HCT116 (cell line): ENCODE results near the gene KPRP. TPM values are rescaled to one million over a fixed set of nuclear protein-coding genes. Genes with fewer than 3 reads are reported as not detected.

ENCODE experiments used
- ATAC-seq: fragments of 200-7000 bp; cut with Tn5 transposase; 2 replicates; pipeline ENCODE4 v1.9.1; 2020; ENCODE audit warnings: mild to moderate bottlenecking, moderate library complexity
- BruUV-seq: library from RNA; stranded (reverse); fragments of 400-500 nt; replicated peaks from 2 replicates; lab custom pipeline; 2021; lab: Mats Ljungman, UMichigan
- CTCF ChIA-PET: fragments of 300-600 bp; sonication (Branson Sonifier 250); formaldehyde crosslinking; loops from one replicate; lab custom pipeline; 2021; ENCODE audit warnings: antibody characterized with exemption; lab: Charles Lee
- POLR2A ChIA-PET: fragments of 300-600, 350-600 bp; sonication (Branson Sonifier 250); formaldehyde crosslinking; loops from one replicate; lab custom pipeline; 2021; ENCODE audit warnings: antibody characterized with exemption; lab: Charles Lee
- RAD21 ChIA-PET, 2 experiments: fragments of 300-600 bp; sonication (Branson Sonifier 250); formaldehyde crosslinking; loops; one replicate each; lab custom pipeline; 2023; ENCODE audit warnings: low total read pairs in 2 of 2; ENCODE audit not compliant: uncharacterized antibody in 2 of 2, unreplicated experiment in 2 of 2, low non-redundant PET in 1 of 2; lab: Charles Lee
- DNase-seq: peaks from one replicate; pipeline ENCODE4 v3.0.0-alpha.2; 2010; ENCODE audit warnings: low read depth, low spot score
- H2AFZ ChIP-seq: fragments of 200-600 bp; shearing (Covaris generic), sonication (generic); 2 replicates; pipeline ENCODE4 v1.6.1; 2017; ENCODE audit warnings: low read depth, mixed run types, mixed read lengths, antibody characterized with exemption, low read length; ENCODE audit not compliant: poor library complexity, severe bottlenecking
- H3K27ac ChIP-seq: 2 replicates; pipeline ENCODE4 v1.5.1; 2012; ENCODE audit warnings: low read depth, low read length
- H3K27me3 ChIP-seq: fragments of 200-600 bp; sonication (generic); 2 replicates; pipeline ENCODE4 v1.6.1; 2016; ENCODE audit warnings: mixed run types, low read length, mixed read lengths; ENCODE audit not compliant: insufficient read depth
- H3K36me3 ChIP-seq, 2 experiments: fragments of 200-500 bp in 1 of 2; fragments of 200-600 bp in 1 of 2; sonication (Bioruptor generic) in 1 of 2; sonication (generic) in 1 of 2; 2 replicates each; pipeline versions ENCODE4 v1.5.1 to v1.6.1; 2014 to 2016; ENCODE audit warnings: low read length in 2 of 2, inconsistent platforms in 1 of 2, mixed read lengths in 1 of 2, mixed run types in 1 of 2; ENCODE audit not compliant: insufficient read depth in 2 of 2, control insufficient read depth in 1 of 2
- H3K4me1 ChIP-seq, 2 experiments: fragments of 200-600 bp in 1 of 2; sonication (generic) in 1 of 2; 2 replicates each; pipeline versions ENCODE4 v1.5.1 to v1.6.1; 2012 to 2017; ENCODE audit warnings: low read length in 2 of 2, inconsistent platforms in 1 of 2, mild to moderate bottlenecking in 1 of 2, mixed read lengths in 1 of 2, mixed run types in 1 of 2, moderate library complexity in 1 of 2; ENCODE audit not compliant: insufficient read depth in 2 of 2, control insufficient read depth in 1 of 2
- H3K4me2 ChIP-seq: fragments of 200-600 bp; sonication (generic); 2 replicates; pipeline ENCODE4 v1.6.1; 2017; ENCODE audit warnings: mixed run types, low read length, mixed read lengths
- H3K4me3 ChIP-seq, 2 experiments: fragments of 200-600 bp in 1 of 2; sonication (generic) in 1 of 2; replicated peaks in 1 of 2; 2 replicates each; pipeline ENCODE4 v1.5.1; 2011 to 2016; ENCODE audit warnings: low read length in 2 of 2, control low read depth in 1 of 2, low read depth in 1 of 2, mild to moderate bottlenecking in 1 of 2, mixed read lengths in 1 of 2, mixed run types in 1 of 2
- H3K79me2 ChIP-seq: fragments of 200-600 bp; sonication (generic); 2 replicates; pipeline ENCODE4 v1.6.1; 2017; ENCODE audit warnings: mild to moderate bottlenecking, mixed run types, low read length, moderate library complexity, mixed read lengths; ENCODE audit not compliant: insufficient read depth
- H3K9ac ChIP-seq: fragments of 200-600 bp; sonication (generic); 2 replicates; pipeline ENCODE4 v1.6.1; 2016; ENCODE audit warnings: low read length, mixed read lengths
- H3K9me2 ChIP-seq: fragments of 200-600 bp; sonication (generic), shearing (Covaris generic); 2 replicates; pipeline ENCODE4 v1.6.1; 2017; ENCODE audit warnings: mixed run types, mild to moderate bottlenecking, moderate library complexity; ENCODE audit not compliant: insufficient read depth
- H3K9me3 ChIP-seq, 2 experiments: fragments of 200-500 bp in 1 of 2; fragments of 200-600 bp in 1 of 2; sonication (Bioruptor generic) in 1 of 2; sonication (generic) in 1 of 2; 2 replicates each; pipeline ENCODE4 v1.6.1; 2014 to 2017; ENCODE audit warnings: low read length in 2 of 2, mixed read lengths in 2 of 2, inconsistent platforms in 1 of 2, low read depth in 1 of 2, mild to moderate bottlenecking in 1 of 2, mixed run types in 1 of 2, moderate library complexity in 1 of 2; ENCODE audit not compliant: control insufficient read depth in 1 of 2, insufficient read depth in 1 of 2
- H4K20me1 ChIP-seq: fragments of 200-600 bp; sonication (generic), shearing (Covaris generic); 2 replicates; pipeline ENCODE4 v1.6.1; 2017; ENCODE audit warnings: mixed run types, mild to moderate bottlenecking, moderate library complexity; ENCODE audit not compliant: insufficient read depth
- CBX3 ChIP-seq: IDR thresholded peaks from 2 replicates; pipeline ENCODE4 v1.6.1; 2012; ENCODE audit warnings: low read depth
- CEBPB ChIP-seq: IDR thresholded peaks from 2 replicates; pipeline ENCODE4 v1.6.1; 2012; ENCODE audit warnings: low read depth
- CTCF ChIP-seq, 3 experiments: fragments of 200-600 bp in 1 of 3; sonication (generic) in 1 of 3; IDR thresholded peaks in 2 of 3; conservative IDR thresholded peaks in 1 of 3; 2 replicates each; pipeline ENCODE4 v1.5.1; 2012 to 2017; ENCODE audit warnings: low read depth in 2 of 3, low read length in 2 of 3, antibody characterized with exemption in 1 of 3, borderline replicate concordance in 1 of 3, control low read depth in 1 of 3, mild to moderate bottlenecking in 1 of 3, mixed read lengths in 1 of 3, mixed run types in 1 of 3, moderate library complexity in 1 of 3; ENCODE audit not compliant: insufficient read depth in 1 of 3
- EGR1 ChIP-seq: IDR thresholded peaks from 2 replicates; pipeline ENCODE4 v1.6.1; 2012; ENCODE audit warnings: low read depth
- EZH2 ChIP-seq: fragments of 200-600 bp; sonication (generic); IDR thresholded peaks from 2 replicates; pipeline ENCODE4 v1.6.1; 2017; ENCODE audit warnings: antibody characterized with exemption, mixed run types
- EZH2phosphoT487 ChIP-seq: fragments of 200-600 bp; IDR thresholded peaks from 2 replicates; pipeline ENCODE4 v1.6.1; 2018; ENCODE audit warnings: antibody characterized with exemption, borderline replicate concordance
- JUND ChIP-seq: IDR thresholded peaks from 2 replicates; pipeline ENCODE4 v1.6.1; 2012
- MAX ChIP-seq: IDR thresholded peaks from 2 replicates; pipeline ENCODE4 v1.6.1; 2012
- POLR2AphosphoS5 ChIP-seq: IDR thresholded peaks from 2 replicates; pipeline ENCODE4 v1.6.1; 2011; ENCODE audit warnings: mild to moderate bottlenecking, low read depth, low read length, moderate library complexity
- RAD21 ChIP-seq: IDR thresholded peaks from 2 replicates; pipeline ENCODE4 v1.6.1; 2012; ENCODE audit warnings: low read depth, mild to moderate bottlenecking
- REST ChIP-seq: IDR thresholded peaks from 2 replicates; pipeline ENCODE4 v1.6.1; 2012; ENCODE audit warnings: low read depth
- SIN3A ChIP-seq: IDR thresholded peaks from 2 replicates; pipeline ENCODE4 v1.6.1; 2012; ENCODE audit warnings: low read depth
- TCF7L2 ChIP-seq: IDR thresholded peaks from 2 replicates; pipeline ENCODE4 v1.7.0; 2011; ENCODE audit warnings: borderline replicate concordance, inconsistent platforms; ENCODE audit not compliant: insufficient read depth, insufficient read length; ENCODE audit errors: extremely low read depth
- YY1 ChIP-seq: IDR thresholded peaks from 2 replicates; pipeline ENCODE4 v1.6.1; 2011; ENCODE audit warnings: low read length, low read depth, moderate library complexity, mild to moderate bottlenecking; ENCODE audit not compliant: insufficient replicate concordance; ENCODE audit errors: extremely low read depth
- ZBTB33 ChIP-seq: IDR thresholded peaks from 2 replicates; pipeline ENCODE4 v1.6.1; 2011; ENCODE audit warnings: mild to moderate bottlenecking, low read length, moderate library complexity; ENCODE audit not compliant: insufficient replicate concordance; ENCODE audit errors: extremely low read depth
- ZFX ChIP-seq: fragments of 450-650 bp; IDR thresholded peaks from 2 replicates; pipeline ENCODE4 v1.6.1; 2017
- intact Hi-C: fragments of 100-400 bp; cut with micrococcal nuclease; formaldehyde crosslinking; loops from 2 replicates; pipeline ENCODE4 v1.10.0; 2022
- total RNA-seq: library from RNA; stranded (reverse); gene quantifications from one replicate; pipeline ENCODE4 v1.2.1, GENCODE V29; 2021; ENCODE audit not compliant: unreplicated experiment

The KPRP gene
- total RNA-seq, 1 experiment from 2014 or later: not detected

- Histone ChIP-seq H3K27ac (no peak overlapping the region), H3K4me2 (no peak overlapping the region), H2AFZ (no peak overlapping the region), H3K4me1 (no peaks in the 10 kb centered on the region), H3K9me3 (no peaks in the 10 kb centered on the region), H3K4me3 (no peak overlapping the region), H3K9me2 (no peaks in the 10 kb centered on the region), H3K9ac (no peak overlapping the region), H4K20me1 (no peaks in the 10 kb centered on the region), H3K27me3 (peaks cover 39% of the 10 kb centered on the region; the same call in 1 of the 2 replicates), H3K36me3 (no peaks in the 10 kb centered on the region), H3K79me2 (no peaks in the 10 kb centered on the region)
- intact Hi-C loops: no loop called here
- no peak for TF ChIP-seq CTCF (IDR thresholded peaks at IDR 0.05 in 2 of 3, conservative IDR thresholded peaks at IDR 0.05 in 1 of 3; ENCODE audit: borderline replicate concordance in 1 of 3, insufficient read depth in 1 of 3, low read depth in 2 of 3, low read length in 2 of 3)
- TF ChIP-seq EZH2: no peak
- TF ChIP-seq ZBTB33: no peak
- no peak for TF ChIP-seq POLR2AphosphoS5
- no peak for TF ChIP-seq YY1
- no peak for TF ChIP-seq EGR1
- TF ChIP-seq ZFX: no peak
- TF ChIP-seq TCF7L2: no peak
- no peak for TF ChIP-seq CBX3
- no peak for TF ChIP-seq MAX
- no peak for TF ChIP-seq RAD21
- TF ChIP-seq CEBPB: no peak
- TF ChIP-seq EZH2phosphoT487: no peak
- TF ChIP-seq REST: no peak
- no peak for TF ChIP-seq JUND
- no peak for TF ChIP-seq SIN3A
- no TSS peak for BruUV-seq
- ChIA-PET CTCF (no interaction called here), POLR2A (no interaction called here), RAD21 (no interaction called here)
- DNase-seq (no peak), ATAC-seq (no peak)
Measured at GRCh38 chr1:152759453-152760173, 1.8 kb downstream of the KPRP start.
